ENCODE data around the gene PDE8B.

GRCh38 chr5:77449981-77450380, 239.5 kb downstream of the PDE8B start:
- TF ChIP-seq EZH2 (IDR thresholded peaks at IDR 0.05; ENCODE audit: borderline replicate concordance, insufficient read depth, low read depth, low read length, poor library complexity, severe bottlenecking): no peak
- TF ChIP-seq CTCF (IDR thresholded peaks at IDR 0.05): no peak
